SIG-M5 treated with dmso at 0.1 percent for 504 hours (cell line): ENCODE measurements around the gene TLE2.
"Not testable (repeated sequence)": the region's sequence is repeated elsewhere in the genome, so short reads cannot be mapped to it uniquely, and the experiment has no call there.

Experiments used
- DNase-seq: peaks from one replicate; lab custom pipeline; 2025; ENCODE audit not compliant: unreplicated experiment; lab: John Stamatoyannopoulos, UW

Gene TLE2

GRCh38 chr19:3015126-3016057 lies 13.7 kb downstream of the TLE2 start:
- no peak for DNase-seq

- DNase-seq, result no peak
These were observed 14.9 kb downstream of the TLE2 start for GRCh38 chr19:3014135-3014534.

- DNase-seq, result no peak
These were observed 15.8 kb downstream of the TLE2 start for GRCh38 chr19:3013263-3013725.

GRCh38 chr19:3012621-3013262 lies 16.3 kb downstream of the TLE2 start:
- no peak for DNase-seq

GRCh38 chr19:3012059-3012458 lies 17.0 kb downstream of the TLE2 start:
- DNase-seq, result not testable (repeated sequence)

GRCh38 chr19:3010871-3011270 lies 18.2 kb downstream of the TLE2 start:
- no peak for DNase-seq

GRCh38 chr19:3008994-3009393 lies 20.1 kb downstream of the TLE2 start:
- no peak for DNase-seq

GRCh38 chr19:3007975-3008374 lies 21.1 kb downstream of the TLE2 start:
- DNase-seq, result no peak

- DNase-seq, result no peak
These were observed 22.9 kb downstream of the TLE2 start for GRCh38 chr19:3006075-3006767.

- no peak for DNase-seq
These were observed 23.7 kb downstream of the TLE2 start for GRCh38 chr19:3005345-3005744.

GRCh38 chr19:3004522-3004921 lies 24.6 kb downstream of the TLE2 start:
- DNase-seq, result no peak

- DNase-seq, result no peak
These were observed 26.0 kb downstream of the TLE2 start for GRCh38 chr19:3003046-3003445.

- DNase-seq, result no peak
These were observed 27.8 kb downstream of the TLE2 start for GRCh38 chr19:3001235-3001800.

GRCh38 chr19:2998642-2999041 lies 30.4 kb downstream of the TLE2 start:
- no peak for DNase-seq

- no peak for DNase-seq
These were observed 31.4 kb downstream of the TLE2 start for GRCh38 chr19:2997720-2998119.

GRCh38 chr19:2994588-2995131 lies 34.4 kb downstream of the TLE2 start:
- DNase-seq, result no peak

GRCh38 chr19:2993579-2993978 lies 35.5 kb downstream of the TLE2 start:
- no peak for DNase-seq

- no peak for DNase-seq
These were observed 36.1 kb downstream of the TLE2 start for GRCh38 chr19:2992958-2993357.

- not testable (repeated sequence) for DNase-seq
These were observed 36.7 kb downstream of the TLE2 start for GRCh38 chr19:2992333-2992732.

- no peak for DNase-seq
These were observed 39.7 kb downstream of the TLE2 start for GRCh38 chr19:2989236-2989946.
